ENCODE data around the gene ALDOC. TPM values are rescaled to one million over a fixed set of nuclear protein-coding genes. Genes with fewer than 3 reads are reported as not detected.

Gene ALDOC
- total RNA-seq, 6 experiments from 2014 or later: 8.6 to 14.7 (median 10.3) TPM

- Mint-ChIP-seq H3K36me3 (ENCODE audit: low read depth) (no peaks in the 10 kb centered on the region), H3K4me3 (no peak overlapping the region), H3K4me1 (ENCODE audit: low read depth) (peaks cover 47% of the 10 kb centered on the region), H3K9me3 (no peaks in the 10 kb centered on the region), H3K27me3 (ENCODE audit: insufficient read depth) (peaks cover 17% of the 10 kb centered on the region), H3K27ac (no peak overlapping the region)
- TF ChIP-seq CTCF (IDR thresholded peaks at IDR 0.05): no peak
- peak; percentile 75 for DNase-seq
Measured at GRCh38 chr17:28524476-28525424, 51.9 kb downstream of the ALDOC start.

GRCh38 chr17:28523876-28524275 lies 52.8 kb downstream of the ALDOC start:
- Mint-ChIP-seq H3K4me1 (ENCODE audit: low read depth) (peaks cover 39% of the 10 kb centered on the region), H3K27ac (no peak overlapping the region), H3K4me3 (no peak overlapping the region), H3K36me3 (ENCODE audit: low read depth) (no peaks in the 10 kb centered on the region), H3K9me3 (no peaks in the 10 kb centered on the region), H3K27me3 (ENCODE audit: insufficient read depth) (peaks cover 19% of the 10 kb centered on the region)
- no peak for TF ChIP-seq CTCF (IDR thresholded peaks at IDR 0.05)
- no peak for DNase-seq

GRCh38 chr17:28523186-28523585 lies 53.5 kb downstream of the ALDOC start:
- no peak for DNase-seq
- peaks cover 32% of the 10 kb centered on the region for H3K4me1 Mint-ChIP-seq (ENCODE audit: low read depth)
- peaks cover 26% of the 10 kb centered on the region for H3K27me3 Mint-ChIP-seq (ENCODE audit: insufficient read depth)
- H3K27ac Mint-ChIP-seq: no peak overlapping the region
- no peaks in the 10 kb centered on the region for H3K36me3 Mint-ChIP-seq (ENCODE audit: low read depth)
- no peak overlapping the region for H3K4me3 Mint-ChIP-seq
- no peaks in the 10 kb centered on the region for H3K9me3 Mint-ChIP-seq
- no peak for TF ChIP-seq CTCF (IDR thresholded peaks at IDR 0.05)

Other genes starting within 250 kb of the ALDOC start
- 10 to 100 TPM; 47.9 to 63.0 (median 50.9) TPM for gene IFT20, start 241.4 kb downstream of the ALDOC start, total RNA-seq (2021; fragmentation: NEBNext Ultra II Directional; extraction: Animal tissue kit (Norgen Biotek cat#: 25700))
- 10 to 100 TPM; 73.8 to 89.7 (median 85.2) TPM for gene TNFAIP1, start 241.1 kb downstream of the ALDOC start, total RNA-seq (2021; fragmentation: NEBNext Ultra II Directional; extraction: Animal tissue kit (Norgen Biotek cat#: 25700))
- 100 to 1,000 TPM; 104 to 118 (median 106) TPM for gene POLDIP2, start 219.4 kb downstream of the ALDOC start, total RNA-seq (2021; fragmentation: NEBNext Ultra II Directional; extraction: Animal tissue kit (Norgen Biotek cat#: 25700))
- gene SEBOX, start 211.7 kb downstream of the ALDOC start, total RNA-seq (2021; fragmentation: NEBNext Ultra II Directional; extraction: Animal tissue kit (Norgen Biotek cat#: 25700)): not detected
- gene VTN, start 206.6 kb downstream of the ALDOC start, total RNA-seq (2021; fragmentation: NEBNext Ultra II Directional; extraction: Animal tissue kit (Norgen Biotek cat#: 25700)): under 1 TPM; 0.36 to 0.76 (median 0.60) TPM
- 10 to 100 TPM; 15.1 to 18.9 (median 16.8) TPM for gene SARM1, start 205.2 kb downstream of the ALDOC start, total RNA-seq (2021; fragmentation: NEBNext Ultra II Directional; extraction: Animal tissue kit (Norgen Biotek cat#: 25700))
- gene SLC46A1, start 170.7 kb downstream of the ALDOC start, total RNA-seq (2021; fragmentation: NEBNext Ultra II Directional; extraction: Animal tissue kit (Norgen Biotek cat#: 25700)): 1 to 10 TPM; 4.3 to 6.7 (median 6.4) TPM
- gene SLC13A2, start 103.3 kb downstream of the ALDOC start, total RNA-seq (2021; fragmentation: NEBNext Ultra II Directional; extraction: Animal tissue kit (Norgen Biotek cat#: 25700)): under 1 TPM in 2 of 6 experiments, not detected in 4; 0.07 to 0.08 TPM
- not detected for gene FOXN1, start 70.5 kb downstream of the ALDOC start, total RNA-seq (2021; fragmentation: NEBNext Ultra II Directional; extraction: Animal tissue kit (Norgen Biotek cat#: 25700))
- gene UNC119, start 24.3 kb downstream of the ALDOC start, total RNA-seq (2021; fragmentation: NEBNext Ultra II Directional; extraction: Animal tissue kit (Norgen Biotek cat#: 25700)): 10 to 100 TPM; 28.3 to 36.9 (median 30.1) TPM
- 10 to 100 TPM; 69.5 to 94.7 (median 78.0) TPM for gene PIGS, start 5.4 kb downstream of the ALDOC start, total RNA-seq (2021; fragmentation: NEBNext Ultra II Directional; extraction: Animal tissue kit (Norgen Biotek cat#: 25700))
- gene SPAG5, start 22.1 kb upstream of the ALDOC start, total RNA-seq (2021; fragmentation: NEBNext Ultra II Directional; extraction: Animal tissue kit (Norgen Biotek cat#: 25700)): 10 to 100 TPM; 29.2 to 73.3 (median 69.4) TPM
- gene RSKR, start 37.3 kb upstream of the ALDOC start, total RNA-seq (2021; fragmentation: NEBNext Ultra II Directional; extraction: Animal tissue kit (Norgen Biotek cat#: 25700)): 1 to 10 TPM; 3.2 to 4.3 (median 3.5) TPM
- gene BLTP2, start 68.3 kb upstream of the ALDOC start, total RNA-seq (2021; fragmentation: NEBNext Ultra II Directional; extraction: Animal tissue kit (Norgen Biotek cat#: 25700)): 100 to 1,000 TPM; 111 to 158 (median 134) TPM
- 10 to 100 TPM; 65.8 to 96.8 (median 71.5) TPM for gene SDF2, start 85.0 kb upstream of the ALDOC start, total RNA-seq (2021; fragmentation: NEBNext Ultra II Directional; extraction: Animal tissue kit (Norgen Biotek cat#: 25700))
- 10 to 100 TPM; 72.7 to 79.7 (median 74.0) TPM for gene SUPT6H, start 85.3 kb upstream of the ALDOC start, total RNA-seq (2021; fragmentation: NEBNext Ultra II Directional; extraction: Animal tissue kit (Norgen Biotek cat#: 25700))
- gene PROCA1, start 135.0 kb upstream of the ALDOC start, total RNA-seq (2021; fragmentation: NEBNext Ultra II Directional; extraction: Animal tissue kit (Norgen Biotek cat#: 25700)): 1 to 10 TPM in 1 of 6 experiments, under 1 TPM in 5; 0.60 to 1.1 (median 0.70) TPM
- 100 to 1,000 TPM; 161 to 219 (median 192) TPM for gene RAB34, start 141.0 kb upstream of the ALDOC start, total RNA-seq (2021; fragmentation: NEBNext Ultra II Directional; extraction: Animal tissue kit (Norgen Biotek cat#: 25700))
- 1,000 to 10,000 TPM; 1,227 to 1,529 (median 1,391) TPM for gene RPL23A, start 143.1 kb upstream of the ALDOC start, total RNA-seq (2021; fragmentation: NEBNext Ultra II Directional; extraction: Animal tissue kit (Norgen Biotek cat#: 25700))
- gene TLCD1, start 149.3 kb upstream of the ALDOC start, total RNA-seq (2021; fragmentation: NEBNext Ultra II Directional; extraction: Animal tissue kit (Norgen Biotek cat#: 25700)): 10 to 100 TPM in 4 of 6 experiments, 1 to 10 TPM in 2; 8.0 to 14.6 (median 11.3) TPM
- 1 to 10 TPM; 1.9 to 3.1 (median 2.5) TPM for gene NEK8, start 151.9 kb upstream of the ALDOC start, total RNA-seq (2021; fragmentation: NEBNext Ultra II Directional; extraction: Animal tissue kit (Norgen Biotek cat#: 25700))
- 10 to 100 TPM; 48.0 to 61.3 (median 53.8) TPM for gene TRAF4, start 167.1 kb upstream of the ALDOC start, total RNA-seq (2021; fragmentation: NEBNext Ultra II Directional; extraction: Animal tissue kit (Norgen Biotek cat#: 25700))